HFFc6 (cell line): ENCODE measurements around the gene HELZ. TPM values are rescaled to one million over a fixed set of nuclear protein-coding genes. Genes with fewer than 3 reads are reported as not detected.
A peak's percentile ranks its signal among the peaks of the same experiment; 100 is the strongest.

Experiments used
- DNase-seq: peaks from one replicate; pipeline ENCODE4 v3.0.0-alpha.2; 2018
- H3K27ac Mint-ChIP-seq: 2 replicates; pipeline ENCODE4 v1.8.0; 2020; ENCODE audit warnings: mild to moderate bottlenecking, mixed read lengths
- H3K27me3 Mint-ChIP-seq: 2 replicates; pipeline ENCODE4 v1.8.0; 2021; ENCODE audit warnings: mild to moderate bottlenecking, moderate library complexity, mixed read lengths; ENCODE audit not compliant: insufficient read depth
- H3K36me3 Mint-ChIP-seq: 2 replicates; pipeline ENCODE4 v1.8.0; 2021; ENCODE audit warnings: low read depth, mixed read lengths
- H3K4me1 Mint-ChIP-seq: 2 replicates; pipeline ENCODE4 v1.8.0; 2020; ENCODE audit warnings: low read depth, mixed read lengths
- H3K4me3 Mint-ChIP-seq: 2 replicates; pipeline ENCODE4 v1.8.0; 2020; ENCODE audit warnings: mild to moderate bottlenecking, moderate library complexity, mixed read lengths
- H3K9me3 Mint-ChIP-seq: 2 replicates; pipeline ENCODE4 v1.8.0; 2020; ENCODE audit warnings: mild to moderate bottlenecking, mixed read lengths
- CTCF ChIP-seq: fragments of 200-600 bp; sonication (generic); IDR thresholded peaks from 2 replicates; pipeline ENCODE4 v1.5.0; 2021; ENCODE audit warnings: antibody characterized with exemption, mild to moderate bottlenecking
- total RNA-seq, 6 experiments: library from RNA; stranded (reverse); fragmentation: NEBNext Ultra II Directional; extraction: Animal tissue kit (Norgen Biotek cat#: 25700); gene quantifications; 2 replicates in 1 of 6; 3 replicates in 5 of 6; pipeline ENCODE4 v1.2.3, GENCODE V29; 2021

The HELZ gene
- total RNA-seq, 6 experiments from 2014 or later = 36.0 to 46.2 (median 38.4) TPM

GRCh38 chr17:67232441-67232840 lies 12.6 kb downstream of the HELZ start:
- Mint-ChIP-seq H3K9me3 (no peaks in the 10 kb centered on the region), H3K4me3 (no peak overlapping the region)
- TF ChIP-seq CTCF = no peak

GRCh38 chr17:67229109-67229955 lies 15.7 kb downstream of the HELZ start:
- Mint-ChIP-seq H3K4me3 (no peak overlapping the region), H3K27ac (peak overlapping the region; percentile 5; the same call in 1 of the 2 replicates), H3K4me1 (peaks cover 33% of the 10 kb centered on the region), H3K9me3 (no peaks in the 10 kb centered on the region), H3K27me3 (no peaks in the 10 kb centered on the region; the same call in 1 of the 2 replicates), H3K36me3 (peaks cover 29% of the 10 kb centered on the region)
- DNase-seq = no peak
- no peak for TF ChIP-seq CTCF

More at GRCh38 chr17:67232441-67232840, 12.6 kb downstream of the HELZ start:
- H3K27ac Mint-ChIP-seq = no peak overlapping the region
- no peak for DNase-seq
- no peaks in the 10 kb centered on the region for H3K27me3 Mint-ChIP-seq
- H3K36me3 Mint-ChIP-seq = peaks cover 32% of the 10 kb centered on the region
- peaks cover 18% of the 10 kb centered on the region for H3K4me1 Mint-ChIP-seq

GRCh38 chr17:67227488-67227887 lies 17.5 kb downstream of the HELZ start:
- Mint-ChIP-seq H3K9me3 (no peaks in the 10 kb centered on the region), H3K27ac (no peak overlapping the region), H3K36me3 (peaks cover 34% of the 10 kb centered on the region), H3K27me3 (peaks cover 2% of the 10 kb centered on the region), H3K4me1 (peaks cover 35% of the 10 kb centered on the region), H3K4me3 (no peak overlapping the region)
- TF ChIP-seq CTCF = no peak
- DNase-seq = no peak

GRCh38 chr17:67225316-67225715 lies 19.7 kb downstream of the HELZ start:
- no peak for DNase-seq
- H3K4me1 Mint-ChIP-seq = peaks cover 48% of the 10 kb centered on the region
- no peaks in the 10 kb centered on the region for H3K9me3 Mint-ChIP-seq
- H3K27ac Mint-ChIP-seq = no peak overlapping the region
- H3K27me3 Mint-ChIP-seq = peaks cover 3% of the 10 kb centered on the region
- H3K4me3 Mint-ChIP-seq = no peak overlapping the region
- peaks cover 34% of the 10 kb centered on the region for H3K36me3 Mint-ChIP-seq
- TF ChIP-seq CTCF = no peak

GRCh38 chr17:67224736-67225135 lies 20.3 kb downstream of the HELZ start:
- no peak for TF ChIP-seq CTCF
- Mint-ChIP-seq H3K27ac (no peak overlapping the region), H3K4me1 (peaks cover 50% of the 10 kb centered on the region), H3K27me3 (peaks cover 3% of the 10 kb centered on the region), H3K4me3 (no peak overlapping the region), H3K9me3 (no peaks in the 10 kb centered on the region), H3K36me3 (peaks cover 34% of the 10 kb centered on the region)
- DNase-seq = no peak
